Muscle of leg (tissue), 11 donors: Measurements from ENCODE around the gene FEZ2. TPM values are rescaled to one million over a fixed set of nuclear protein-coding genes. Genes with fewer than 3 reads are reported as not detected.

Experiments used
- DNase-seq: peaks from one replicate; pipeline ENCODE4 v3.0.0; 2013
- H3K27ac ChIP-seq: one replicate; pipeline ENCODE4 v1.5.1; 2013; ENCODE audit warnings: mild to moderate bottlenecking, low read length, control low read depth
- H3K27me3 ChIP-seq: one replicate; pipeline ENCODE4 v1.6.1; 2013; ENCODE audit warnings: low read length; ENCODE audit not compliant: control insufficient read depth, insufficient read depth
- H3K36me3 ChIP-seq: one replicate; pipeline ENCODE4 v1.6.1; 2013; ENCODE audit warnings: low read length; ENCODE audit not compliant: control insufficient read depth, insufficient read depth
- H3K4me1 ChIP-seq: one replicate; pipeline ENCODE4 v1.6.1; 2013; ENCODE audit warnings: low read length; ENCODE audit not compliant: control insufficient read depth, insufficient read depth
- H3K4me3 ChIP-seq: one replicate; pipeline ENCODE4 v1.5.1; 2013; ENCODE audit warnings: low read length, control low read depth
- H3K9me3 ChIP-seq: replicated peaks from 2 replicates; pipeline ENCODE4 v1.6.1; 2013; ENCODE audit warnings: low read depth, low read length; ENCODE audit not compliant: control insufficient read depth
- WGBS: methylation state at CpG from one replicate; pipeline ENCODE4 v1.1.5; 2013; ENCODE audit warnings: missing lambda C conversion rate; ENCODE audit not compliant: insufficient coverage; 5-methylcytosine and 5-hydroxymethylcytosine counted together
- polyA plus RNA-seq, 8 donors: library from polyadenylated mRNA; unstranded; fragments of 120-200 nt; gene quantifications; one replicate each; pipeline versions ENCODE4 v1.2.1 to v1.2.3, GENCODE V29; 2013; ENCODE audit warnings: inconsistent platforms in 1 of 8, low replicate concordance in 1 of 8; ENCODE audit not compliant: insufficient read length in 8 of 8, insufficient read depth in 1 of 8
- total RNA-seq: library from RNA; stranded (reverse); fragments of 120-200 nt; gene quantifications from one replicate; pipeline ENCODE4 v1.2.4, GENCODE V29; 2013

FEZ2 gene
- total and polyA plus RNA-seq, 9 donors = 68.9 to 100 (median 77.1) TPM

DNA sequence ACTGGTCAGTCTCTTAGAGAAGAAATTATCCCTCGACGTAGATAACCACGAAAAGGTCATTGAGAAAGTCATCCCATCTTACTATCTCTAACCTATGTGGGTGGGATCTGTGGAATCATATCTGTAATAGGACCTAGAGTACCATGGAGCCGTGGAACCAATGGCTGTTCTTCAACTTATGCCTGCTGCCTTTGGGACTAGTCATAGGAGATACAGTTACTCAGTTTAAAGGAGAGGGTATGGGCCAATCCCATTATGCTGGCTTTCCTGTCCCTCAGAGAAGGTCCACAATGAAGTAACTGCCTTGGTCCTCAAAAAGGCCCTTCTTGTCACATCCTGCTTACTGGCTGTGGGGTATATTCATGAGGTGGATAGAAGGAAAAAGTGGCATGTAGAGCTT lies 77.5 kb downstream of the FEZ2 start:
- WGBS = no CpG with 5 or more reads among the region's 4 CpGs
- peaks cover 22% of the 10 kb centered on the region for H3K36me3 ChIP-seq
- no peak for DNase-seq
- H3K4me3 ChIP-seq = no peak overlapping the region
- no peaks in the 10 kb centered on the region for H3K4me1 ChIP-seq
- H3K9me3 ChIP-seq = no peaks in the 10 kb centered on the region
- no peak overlapping the region for H3K27ac ChIP-seq
- no peaks in the 10 kb centered on the region for H3K27me3 ChIP-seq

DNA sequence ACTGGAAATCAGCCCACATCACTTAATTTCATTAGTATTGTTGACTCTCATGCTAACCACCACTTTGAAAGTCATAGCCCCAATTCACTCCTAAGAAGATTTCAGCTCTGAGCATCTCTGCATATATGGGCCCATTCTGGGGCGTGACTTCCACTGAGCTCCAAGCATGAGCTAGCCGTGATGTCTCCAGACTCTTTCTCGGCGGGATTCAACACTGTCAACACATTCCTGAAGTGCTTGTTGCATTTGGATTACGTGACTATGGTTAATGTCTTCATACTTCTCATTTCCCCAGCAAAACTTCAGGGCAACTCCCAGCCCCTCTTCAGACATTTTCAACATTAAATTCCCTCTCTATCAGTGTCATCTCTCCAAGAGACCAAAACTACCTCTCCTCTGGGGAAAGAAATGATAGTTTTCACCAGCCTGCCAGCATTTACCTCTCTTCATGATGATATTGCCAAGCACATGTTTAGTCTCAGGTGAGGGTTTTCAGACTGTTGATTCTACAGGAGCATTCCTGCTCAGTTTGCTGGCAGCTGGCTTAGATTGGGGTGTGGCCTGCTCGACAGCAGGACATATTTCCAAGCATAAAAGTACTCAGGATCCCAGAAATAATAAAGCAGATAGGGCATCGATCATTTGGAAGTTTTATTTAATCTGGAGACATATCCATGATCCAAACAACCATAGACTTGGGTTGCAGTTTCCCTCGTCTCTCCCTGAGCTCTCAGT lies 81.7 kb downstream of the FEZ2 start:
- Histone ChIP-seq H3K36me3 (peaks cover 23% of the 10 kb centered on the region), H3K4me1 (no peaks in the 10 kb centered on the region), H3K27ac (no peak overlapping the region), H3K4me3 (no peak overlapping the region), H3K27me3 (no peaks in the 10 kb centered on the region), H3K9me3 (no peaks in the 10 kb centered on the region)
- peak; percentile 22 for DNase-seq
- 82% methylated on average over 5 of the region's 8 CpGs for WGBS

GRCh38 chr2:36515538-36515937 lies 82.4 kb downstream of the FEZ2 start:
- WGBS = 98% methylated on average over 4 of the region's 7 CpGs
- Histone ChIP-seq H3K27ac (no peak overlapping the region), H3K4me3 (no peak overlapping the region), H3K36me3 (peaks cover 23% of the 10 kb centered on the region), H3K9me3 (no peaks in the 10 kb centered on the region), H3K4me1 (no peaks in the 10 kb centered on the region), H3K27me3 (no peaks in the 10 kb centered on the region)
- no peak for DNase-seq

DNA sequence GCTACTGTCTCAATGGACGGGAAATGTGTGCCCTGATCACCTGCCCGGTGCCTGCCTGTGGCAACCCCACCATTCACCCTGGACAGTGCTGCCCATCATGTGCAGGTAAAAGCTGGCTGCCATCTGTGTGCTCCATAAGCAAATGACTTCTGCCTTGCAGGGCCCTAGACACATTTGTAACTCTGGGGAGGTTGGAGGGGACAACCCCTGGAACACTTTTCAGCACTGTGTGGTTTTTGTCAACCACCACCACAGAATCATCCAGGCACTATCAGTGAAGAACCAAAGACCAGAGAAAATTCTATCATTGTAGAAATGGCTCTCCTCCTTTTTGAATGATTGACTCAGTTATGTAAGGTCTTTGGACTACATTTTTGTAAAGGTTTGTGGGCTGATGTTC lies 84.3 kb downstream of the FEZ2 start:
- no CpG with 5 or more reads among the region's 2 CpGs for WGBS
- no peaks in the 10 kb centered on the region for H3K27me3 ChIP-seq
- no peak overlapping the region for H3K27ac ChIP-seq
- H3K4me1 ChIP-seq = no peaks in the 10 kb centered on the region
- H3K9me3 ChIP-seq = no peaks in the 10 kb centered on the region
- H3K36me3 ChIP-seq = peaks cover 12% of the 10 kb centered on the region
- H3K4me3 ChIP-seq = no peak overlapping the region
- no peak for DNase-seq

DNA sequence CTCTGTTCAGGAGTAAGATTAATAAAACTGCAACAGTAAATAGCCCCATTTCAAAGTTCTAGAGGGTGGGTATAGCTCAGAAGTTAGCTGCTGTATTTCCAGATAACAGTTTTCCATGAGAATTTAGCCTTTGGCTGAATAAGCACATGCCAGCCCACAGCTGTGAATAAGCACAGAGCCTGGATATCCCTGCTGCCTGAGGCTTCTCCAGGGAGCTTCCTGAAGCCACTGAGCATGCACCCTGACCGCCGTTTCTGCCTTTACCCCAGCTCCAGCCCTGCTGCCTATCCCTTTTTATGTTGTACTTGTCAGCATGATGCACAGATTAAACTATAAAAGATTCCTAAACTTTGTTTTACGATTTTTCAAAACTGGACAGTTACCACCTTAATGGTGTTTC lies 85.3 kb downstream of the FEZ2 start:
- Histone ChIP-seq H3K27ac (no peak overlapping the region), H3K4me3 (no peak overlapping the region), H3K27me3 (no peaks in the 10 kb centered on the region), H3K36me3 (peaks cover 12% of the 10 kb centered on the region), H3K4me1 (no peaks in the 10 kb centered on the region), H3K9me3 (no peaks in the 10 kb centered on the region)
- no CpG with 5 or more reads among the region's 3 CpGs for WGBS
- no peak for DNase-seq

- Histone ChIP-seq H3K9me3 (no peaks in the 10 kb centered on the region), H3K4me1 (no peaks in the 10 kb centered on the region), H3K36me3 (peaks cover 9% of the 10 kb centered on the region), H3K27me3 (no peaks in the 10 kb centered on the region), H3K27ac (no peak overlapping the region), H3K4me3 (no peak overlapping the region)
- no peak for DNase-seq
- WGBS = 81% methylated on average over 4 of the region's 9 CpGs
These were observed 85.9 kb downstream of the FEZ2 start for GRCh38 chr2:36511858-36512603.

GRCh38 chr2:36509075-36509474 lies 88.9 kb downstream of the FEZ2 start:
- 100% methylated on average over 1 of the region's 6 CpGs for WGBS
- H3K27ac ChIP-seq = no peak overlapping the region
- H3K4me1 ChIP-seq = no peaks in the 10 kb centered on the region
- no peaks in the 10 kb centered on the region for H3K27me3 ChIP-seq
- H3K36me3 ChIP-seq = peaks cover 11% of the 10 kb centered on the region
- H3K9me3 ChIP-seq = no peaks in the 10 kb centered on the region
- DNase-seq = no peak
- H3K4me3 ChIP-seq = no peak overlapping the region

DNA sequence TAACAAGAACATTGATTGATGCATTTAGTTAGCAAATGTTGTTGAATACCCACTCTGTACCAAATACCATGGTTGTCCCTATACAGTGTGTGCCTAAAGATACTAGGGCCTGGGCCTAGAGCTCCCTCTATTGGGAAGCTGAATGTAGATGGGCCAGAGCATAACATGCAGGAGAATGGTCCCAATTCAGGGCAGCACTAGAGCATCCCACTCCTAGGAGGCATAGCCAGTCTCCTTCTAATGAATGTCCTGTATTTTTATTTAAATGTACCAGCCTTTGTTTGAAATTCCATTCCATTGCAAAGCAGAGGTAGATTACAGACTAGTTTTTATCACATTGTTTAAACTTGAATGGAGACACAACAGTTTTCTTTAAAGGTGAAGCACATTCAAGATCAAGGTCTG lies 90.6 kb downstream of the FEZ2 start:
- Histone ChIP-seq H3K27ac (no peak overlapping the region), H3K9me3 (no peaks in the 10 kb centered on the region), H3K27me3 (no peaks in the 10 kb centered on the region), H3K36me3 (peaks cover 5% of the 10 kb centered on the region), H3K4me3 (no peak overlapping the region), H3K4me1 (no peaks in the 10 kb centered on the region)
- DNase-seq = peak; percentile 81

Other genes with a start within 250 kb of the FEZ2 start
- 20.4 TPM for gene CRIM1, start 242.4 kb downstream of the FEZ2 start, total RNA-seq
- 10 to 100 TPM; 14.0 to 31.8 (median 19.9) TPM for gene CRIM1, start 242.4 kb downstream of the FEZ2 start, polyA plus RNA-seq
- 9.6 TPM for gene VIT, start 98.5 kb upstream of the FEZ2 start, total RNA-seq
- 1 to 10 TPM; 1.7 to 5.1 (median 4.3) TPM for gene VIT, start 98.5 kb upstream of the FEZ2 start, polyA plus RNA-seq